Activated naive CD8-positive, alpha-beta T cell treated with anti-CD3 and anti-CD28 coated beads, Interleukin-2, amount 50 U/mL, for 16 hours (primary cell): ENCODE data around the gene CDS2.
A peak's percentile ranks its signal among the peaks of the same experiment; 100 is the strongest.

ENCODE experiments used
- DNase-seq: peaks from one replicate; pipeline ENCODE4 v3.0.0-alpha.2; 2020; ENCODE audit warnings: low read depth, low spot score

CDS2 gene

DNA sequence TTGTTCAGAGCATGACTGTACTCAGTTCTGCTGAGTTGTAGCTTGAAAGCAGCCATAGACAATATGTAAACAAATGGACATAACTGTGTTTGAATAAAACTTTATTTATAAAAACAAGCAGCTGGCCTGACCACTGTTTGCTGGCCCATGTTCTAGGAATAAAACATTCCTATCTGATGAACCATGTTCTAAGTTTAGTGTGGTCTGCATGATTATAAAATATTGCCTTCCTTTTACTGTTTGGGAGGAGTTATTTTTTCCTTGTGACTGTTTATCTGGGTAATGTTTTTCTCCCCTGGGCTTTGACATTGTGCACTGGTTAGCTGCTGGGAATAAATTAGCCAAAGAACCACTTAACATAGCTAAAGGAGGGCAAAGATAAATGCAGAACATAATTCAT, 55.1 kb downstream of the CDS2 start:
- DNase-seq: no peak

DNA sequence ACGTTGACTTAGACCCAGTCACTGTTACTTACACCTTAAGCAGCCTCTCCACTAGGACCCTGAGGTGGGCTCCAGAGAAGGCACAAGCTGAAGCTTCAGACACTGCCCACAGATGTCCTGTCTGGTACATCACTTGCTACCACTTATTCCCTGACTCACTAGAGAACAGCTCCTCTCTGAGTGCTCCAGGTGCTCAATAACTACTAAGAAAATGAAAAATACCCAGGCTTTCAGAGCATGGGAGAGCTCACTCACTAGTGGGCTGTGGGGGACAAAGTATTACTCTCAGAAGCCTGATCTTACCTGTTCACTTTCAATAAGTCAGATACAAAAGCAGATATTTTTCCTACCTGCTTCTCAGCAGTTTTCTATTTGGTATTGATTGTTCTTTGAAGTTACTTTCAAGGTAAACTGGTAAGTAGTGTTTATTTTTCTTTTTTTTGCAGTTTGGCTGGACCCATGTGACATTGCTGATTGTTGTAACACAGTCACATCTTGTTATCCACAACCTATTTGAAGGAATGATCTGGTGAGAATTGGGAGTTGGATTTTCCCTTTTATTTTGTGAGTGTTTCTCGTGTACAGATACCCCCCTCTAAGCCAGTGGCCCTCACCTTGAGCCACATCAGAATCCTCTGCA, 55.9 kb downstream of the CDS2 start:
- DNase-seq: no peak

DNA sequence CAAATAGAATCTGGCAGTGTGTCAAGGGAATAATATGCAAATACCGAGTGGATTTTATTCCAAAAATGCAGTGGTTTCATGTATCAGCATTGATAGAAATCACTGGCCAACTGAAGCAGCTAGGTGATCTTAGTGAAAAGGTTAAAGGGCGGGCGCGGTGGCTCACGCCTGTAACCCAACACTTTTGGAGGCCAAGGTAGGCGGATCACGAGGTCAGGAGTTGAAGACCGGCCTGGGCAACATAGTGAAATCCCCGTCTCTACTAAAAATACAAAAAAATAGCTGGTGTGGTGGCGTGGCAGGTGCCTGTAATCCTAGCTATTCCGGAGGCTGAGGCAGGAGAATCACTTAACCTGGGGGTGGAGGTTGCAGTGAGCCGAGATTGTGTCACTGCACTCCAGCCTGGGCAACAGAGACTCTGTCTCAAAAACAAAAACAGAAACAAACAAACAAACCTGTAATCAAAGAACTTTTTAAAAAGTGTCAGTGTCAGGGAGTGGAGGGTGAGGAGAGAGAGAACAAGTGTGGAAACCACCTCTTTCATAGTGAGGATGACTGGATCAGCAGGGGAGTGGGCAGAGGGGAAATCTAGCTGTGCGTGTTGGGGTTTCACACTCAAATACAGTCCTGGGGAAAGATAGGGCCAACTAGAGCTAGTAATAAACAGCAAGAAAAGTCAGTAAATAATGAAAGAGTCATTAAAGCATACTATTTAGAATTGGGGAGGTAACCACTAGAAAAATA, 57.1 kb downstream of the CDS2 start:
- no peak for DNase-seq

DNA sequence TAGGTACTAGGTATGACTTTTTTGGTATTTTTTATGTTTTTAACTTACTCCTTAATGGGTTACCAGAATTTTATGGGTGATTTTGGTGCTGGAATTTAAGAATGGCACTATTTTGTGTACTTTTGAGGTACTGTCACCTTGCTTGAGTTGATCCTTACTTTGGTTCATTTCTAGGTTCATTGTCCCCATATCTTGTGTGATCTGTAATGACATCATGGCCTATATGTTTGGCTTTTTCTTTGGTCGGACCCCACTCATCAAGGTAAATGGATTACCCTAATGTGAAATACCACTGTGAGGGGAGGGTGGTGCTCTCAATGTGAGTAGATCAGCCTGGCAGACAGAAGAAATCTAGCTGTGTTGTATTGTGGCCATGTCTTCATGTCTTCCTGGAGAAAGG, 57.9 kb downstream of the CDS2 start:
- DNase-seq: no peak

DNA sequence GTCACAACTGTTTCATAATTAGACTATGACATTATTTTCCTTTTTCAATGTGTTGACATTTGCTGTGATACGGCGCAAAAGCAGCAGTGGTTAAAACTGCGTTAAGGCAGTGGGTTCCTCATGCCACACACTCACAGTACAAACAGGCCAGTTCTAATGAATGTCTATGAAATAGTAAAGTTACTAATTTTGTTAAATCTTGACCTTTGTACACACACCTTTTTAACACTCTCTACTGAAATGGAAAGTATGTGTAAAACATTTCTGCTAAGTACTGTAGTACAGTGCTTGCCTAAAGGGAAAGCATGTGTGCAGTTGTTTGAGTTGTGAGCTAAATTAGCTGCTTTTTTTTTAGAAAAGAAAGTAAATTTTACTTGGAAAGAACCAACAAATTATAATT, 60.3 kb downstream of the CDS2 start:
- no peak for DNase-seq

DNA sequence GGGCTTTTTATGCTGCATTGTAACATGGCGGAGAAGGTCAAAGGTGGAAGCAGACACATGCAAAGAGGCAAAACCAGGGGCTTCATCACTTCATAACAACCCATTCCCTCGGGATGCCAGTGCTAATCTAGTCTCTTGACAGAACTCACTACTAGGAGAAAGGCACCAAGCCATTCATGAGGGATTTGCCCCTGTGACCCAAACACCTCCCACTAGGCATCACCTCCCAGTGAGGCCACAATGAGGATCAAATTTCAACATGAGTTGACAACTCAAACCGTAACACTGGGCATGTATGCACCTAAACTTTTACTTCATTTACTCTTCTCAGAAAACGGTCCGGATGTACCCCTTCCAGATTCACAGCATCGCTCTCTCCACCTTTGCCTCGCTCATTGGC, 61.9 kb downstream of the CDS2 start:
- no peak for DNase-seq

DNA sequence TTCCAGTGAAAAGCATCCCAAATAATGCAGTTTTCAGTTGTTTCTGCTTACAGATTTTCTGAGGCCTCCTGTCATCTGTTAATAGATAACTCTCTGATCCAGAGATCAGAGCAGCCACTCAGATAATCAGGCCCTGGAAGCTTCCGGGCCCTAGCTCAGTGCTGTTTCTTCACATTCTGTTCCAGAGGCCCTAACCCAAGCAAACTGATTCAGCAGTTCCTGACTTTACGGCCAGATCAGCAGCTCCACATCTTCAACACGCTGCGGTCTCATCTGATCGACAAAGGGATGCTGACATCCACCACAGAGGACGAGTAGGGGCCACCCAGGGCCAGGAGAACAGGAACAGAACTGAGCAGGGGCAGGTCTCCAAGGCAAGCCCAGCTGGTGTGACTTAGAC, 63.1 kb downstream of the CDS2 start:
- DNase-seq: no peak

DNA sequence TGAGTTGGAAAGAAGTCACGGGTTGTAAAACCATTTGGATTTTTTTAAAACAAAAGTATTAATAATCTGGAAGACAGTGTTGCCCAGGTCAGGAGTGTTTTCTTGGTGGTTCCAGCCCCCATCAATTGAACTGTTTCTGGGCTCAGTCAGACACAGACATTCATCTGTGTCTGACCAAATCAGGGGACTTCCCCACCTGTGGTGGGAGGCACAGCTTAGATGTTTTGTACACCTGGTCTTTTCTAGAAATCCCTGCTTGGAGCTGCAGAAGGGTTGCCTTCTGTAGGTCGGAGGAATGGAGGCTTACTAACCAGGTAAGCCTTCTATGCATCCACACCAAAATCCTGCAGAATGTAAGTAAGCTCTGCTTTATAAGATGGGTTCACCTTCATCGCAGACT, 63.6 kb downstream of the CDS2 start:
- DNase-seq: no peak

DNA sequence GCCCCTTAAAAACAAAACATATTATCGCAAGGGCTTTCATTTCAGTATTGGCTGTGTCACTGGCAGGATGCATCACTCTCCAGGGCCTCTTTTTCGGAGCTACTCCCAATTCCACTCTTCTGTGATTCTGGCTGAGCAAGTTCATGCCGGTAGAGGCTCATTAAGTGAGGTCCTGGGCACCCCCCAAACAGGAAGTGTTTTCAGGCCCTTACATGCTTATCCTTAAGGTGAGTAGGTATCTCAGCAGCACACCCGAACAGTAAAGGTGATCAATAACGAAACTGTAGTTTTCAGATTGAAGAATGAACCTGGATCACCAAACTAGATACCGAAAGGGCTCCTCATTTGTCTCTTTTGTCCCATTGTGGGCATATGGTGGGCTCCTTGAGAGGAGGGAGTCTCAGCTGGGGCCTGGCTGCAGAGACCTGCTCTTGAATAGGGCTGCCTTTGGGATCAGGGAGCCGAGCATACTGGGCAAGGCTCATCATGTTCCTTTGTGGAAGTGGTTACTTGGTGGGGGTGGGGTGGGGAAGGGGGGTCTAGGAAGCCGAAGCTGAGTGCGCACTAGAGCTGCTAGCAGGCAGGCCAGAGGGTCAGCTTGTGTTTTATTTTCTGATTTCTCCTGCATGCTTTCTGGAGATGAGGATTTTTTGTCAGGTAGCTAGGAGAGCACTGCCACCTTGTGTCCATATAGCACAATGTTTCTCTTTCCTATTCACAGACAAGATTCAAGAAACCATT, 65.2 kb downstream of the CDS2 start:
- no peak for DNase-seq

DNA sequence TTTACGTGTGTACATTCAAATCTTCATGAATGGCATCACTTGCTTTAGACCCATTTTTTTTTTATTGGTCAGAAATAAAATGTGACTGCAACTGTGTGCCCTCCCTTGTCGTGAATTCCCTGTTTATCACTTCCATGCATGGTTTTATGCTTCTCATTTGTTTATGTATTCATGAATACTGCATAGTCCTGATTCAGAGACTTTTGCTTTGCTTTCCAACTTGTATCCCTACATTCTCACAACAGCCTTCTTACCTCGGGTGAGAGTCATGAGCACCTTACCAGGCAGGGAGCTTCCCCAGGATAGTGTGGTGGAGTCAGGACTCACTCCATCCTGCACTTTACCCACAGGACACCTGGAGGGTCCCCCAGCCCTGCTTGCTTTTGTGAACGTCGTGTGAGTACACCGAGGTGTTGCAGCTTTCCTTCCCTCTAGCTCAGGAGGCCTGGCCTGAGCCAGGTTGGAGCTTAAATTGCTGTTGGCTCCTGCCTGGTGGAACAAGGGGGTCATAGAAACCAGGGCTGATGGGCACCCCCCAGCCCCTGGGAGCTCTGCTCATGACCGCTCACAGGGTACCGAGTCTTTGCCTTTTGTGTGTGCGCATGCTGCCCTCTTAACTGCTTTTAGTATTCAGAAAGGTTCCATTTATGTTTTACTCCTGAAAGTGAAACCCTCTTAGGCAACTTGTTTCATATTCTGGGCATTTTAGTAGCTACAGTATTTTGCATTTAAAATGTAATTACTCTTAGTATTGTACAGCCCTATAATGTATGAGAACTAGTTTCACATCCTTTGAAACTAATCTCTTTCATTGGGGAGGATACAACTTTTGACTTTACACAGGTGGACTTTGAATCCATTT, 66.0 kb downstream of the CDS2 start:
- no peak for DNase-seq

DNA sequence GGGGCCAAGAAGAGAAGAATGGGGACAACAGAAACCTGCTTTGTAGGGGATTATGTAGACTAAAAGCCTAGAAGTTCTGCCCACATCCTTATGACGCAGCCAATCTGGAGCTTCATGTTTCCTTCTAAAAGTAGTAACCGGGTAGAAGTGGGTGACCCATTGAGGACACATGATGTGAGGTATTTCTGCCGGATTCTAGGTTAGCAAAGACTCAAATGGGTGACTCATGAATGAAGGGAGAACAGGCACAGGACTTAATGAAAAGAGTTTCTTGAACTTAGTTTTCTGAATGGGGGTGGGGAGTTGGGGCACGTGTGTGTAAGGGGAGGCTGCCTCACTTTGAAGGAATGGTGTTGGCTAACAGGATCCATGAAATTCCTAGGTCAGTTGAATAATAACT, 68.8 kb downstream of the CDS2 start:
- no peak for DNase-seq

DNA sequence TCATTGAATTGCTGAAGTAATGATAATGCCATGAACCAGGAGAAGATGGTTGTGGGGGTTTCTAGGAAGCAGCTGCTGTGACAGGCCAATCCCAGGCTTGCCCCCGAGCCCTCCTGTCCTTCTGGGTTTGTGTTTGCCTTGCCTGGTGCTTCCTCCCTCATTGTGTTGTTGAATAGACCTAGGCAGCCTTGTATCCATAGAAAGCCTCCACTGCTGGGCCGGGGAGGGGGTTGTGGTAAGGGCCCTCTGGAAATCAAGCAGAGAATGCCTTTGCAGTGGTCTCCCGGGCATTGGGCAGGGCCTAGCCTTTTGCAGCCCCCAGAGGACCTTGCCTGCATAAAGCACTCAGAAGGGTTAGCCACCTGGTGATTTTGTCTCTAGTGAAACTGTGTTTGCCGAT, 69.3 kb downstream of the CDS2 start:
- DNase-seq: no peak

DNA sequence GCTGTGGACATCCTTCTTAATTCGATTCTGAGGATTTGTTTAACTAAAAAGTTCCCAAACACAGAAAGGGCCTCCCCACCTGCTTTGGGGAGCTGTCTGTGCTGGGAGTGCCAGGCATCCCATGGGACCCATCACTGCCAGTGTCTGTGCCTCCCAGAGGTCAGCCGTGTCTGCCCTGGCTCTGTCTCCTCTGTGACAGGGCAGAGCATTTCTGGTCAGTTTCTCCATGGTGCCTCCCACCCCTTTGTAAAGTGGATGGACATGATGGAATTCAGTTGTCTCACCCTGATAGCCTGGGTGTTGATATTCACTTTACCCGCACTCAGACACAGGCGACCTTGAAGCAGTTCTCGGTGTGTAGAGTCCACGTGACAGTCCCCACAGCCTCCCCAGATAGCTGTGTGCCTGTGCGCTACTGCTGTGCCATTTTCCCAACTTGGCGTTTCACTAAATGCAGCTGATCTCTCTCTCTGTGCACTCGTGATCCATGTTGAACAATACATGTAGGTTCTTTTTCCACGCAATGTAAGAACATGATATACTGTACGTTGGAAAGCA, 70.5 kb downstream of the CDS2 start:
- DNase-seq: no peak

DNA sequence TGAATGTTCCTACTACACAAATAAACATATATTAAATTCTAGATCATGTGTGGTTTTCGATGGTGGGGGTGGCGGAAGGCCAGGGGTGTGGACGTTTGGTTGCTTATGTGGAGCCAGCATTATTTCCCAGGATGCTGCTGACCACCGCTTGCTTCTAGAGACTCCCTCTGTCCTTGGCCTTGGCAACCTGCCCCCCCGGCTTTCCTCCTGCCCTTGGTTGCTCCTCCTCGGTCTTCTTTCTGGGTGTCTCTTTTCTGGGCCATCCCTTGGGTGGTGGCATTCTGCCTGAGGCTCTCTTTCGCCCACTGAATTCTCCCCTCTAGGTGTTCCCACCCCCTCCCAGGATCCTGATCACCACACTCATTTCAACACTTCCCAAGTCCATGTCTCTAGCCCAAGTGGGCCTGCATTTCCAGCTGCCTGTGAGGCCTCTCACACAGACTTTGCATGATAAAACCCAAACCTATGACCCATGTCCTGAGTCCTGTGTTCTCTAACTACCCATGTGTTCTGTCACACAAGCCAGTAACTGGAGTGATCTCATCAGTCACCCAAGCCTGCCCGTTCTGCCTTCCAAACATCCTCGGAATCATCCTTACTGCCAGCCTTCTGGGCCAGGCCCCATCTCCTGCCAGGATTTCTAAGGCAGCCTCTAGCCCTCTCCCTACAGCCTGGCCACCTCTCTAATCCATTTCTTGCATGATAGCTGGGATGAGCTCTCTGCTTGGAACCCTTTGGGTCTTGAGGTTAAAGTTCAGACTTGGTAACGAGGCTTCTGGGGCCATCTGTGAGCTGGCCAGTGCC, 71.2 kb downstream of the CDS2 start:
- no peak for DNase-seq

DNA sequence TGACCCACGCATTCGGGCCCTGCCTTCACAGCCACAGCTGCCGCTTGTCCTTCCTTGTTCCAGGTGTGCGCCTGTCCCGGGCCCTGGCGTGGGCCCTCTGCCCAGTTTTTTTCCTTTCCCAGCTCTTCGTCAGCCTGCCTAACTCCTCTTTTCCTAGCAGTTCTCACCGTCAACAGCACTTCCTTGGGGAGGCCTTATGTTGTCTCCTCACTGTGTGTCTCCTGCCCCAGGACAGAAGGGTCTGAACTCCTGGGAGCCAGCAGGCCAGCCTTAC, 71.8 kb downstream of the CDS2 start:
- no peak for DNase-seq

DNA sequence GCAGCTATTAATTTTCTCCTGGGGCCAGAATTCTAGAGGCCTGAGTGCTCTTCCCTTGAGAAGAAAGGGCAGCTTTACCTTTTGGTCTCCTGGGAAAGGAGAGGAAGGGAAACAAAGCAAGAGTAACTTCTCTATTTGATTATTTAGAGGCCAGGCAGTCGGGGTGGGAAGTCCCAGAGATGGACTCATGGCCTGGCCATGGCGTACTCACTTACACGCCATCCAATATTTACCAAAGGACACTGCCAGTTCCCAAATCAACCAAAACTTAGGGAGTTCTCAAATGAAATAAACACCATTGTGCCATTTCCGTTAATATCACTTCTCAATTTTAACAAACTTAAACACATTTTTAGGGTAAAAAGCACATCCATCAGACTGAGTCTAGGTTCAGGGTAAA, 76.6 kb downstream of the CDS2 start:
- DNase-seq: no peak

DNA sequence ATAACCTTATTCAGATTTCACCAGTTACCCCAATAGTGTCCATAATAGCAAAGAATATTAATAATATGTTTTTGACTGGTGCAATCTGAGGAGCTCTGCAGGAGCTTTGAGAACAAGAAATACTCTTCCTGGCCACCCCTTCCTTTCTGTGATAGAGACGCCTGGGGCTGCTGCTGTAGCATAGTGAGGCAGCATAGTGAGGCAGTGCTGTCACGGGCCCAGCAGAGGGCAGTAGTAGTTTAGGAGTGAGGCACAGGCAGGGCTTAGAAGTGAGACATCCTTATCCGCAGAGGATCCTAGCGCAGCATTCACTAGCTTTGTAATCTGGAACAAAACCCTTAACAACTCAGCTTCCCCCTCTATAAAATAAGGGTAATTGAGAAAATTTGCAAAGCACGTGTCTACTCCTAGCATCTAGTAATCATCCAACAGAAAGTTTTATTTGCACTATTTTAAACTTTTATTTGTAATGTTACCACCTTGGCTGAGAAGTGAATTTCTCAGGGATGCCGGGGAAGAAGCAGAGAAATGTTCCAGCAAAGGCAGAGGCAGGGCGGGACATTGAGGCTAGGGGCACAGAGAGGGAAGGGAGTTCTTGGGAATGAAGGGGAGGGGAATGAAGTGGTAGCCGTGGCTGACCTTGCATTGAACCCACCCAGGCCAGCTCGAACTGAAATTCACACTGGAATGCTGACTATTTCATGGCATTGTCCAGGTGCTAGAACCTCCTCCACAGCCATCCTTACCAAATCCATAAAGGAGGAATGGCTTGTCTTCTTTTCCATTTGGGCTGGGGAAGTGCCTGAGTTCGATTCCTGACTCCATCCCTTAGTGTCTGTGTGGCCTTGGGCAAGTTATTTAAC, 78.8 kb downstream of the CDS2 start:
- DNase-seq: peak; percentile 16

DNA sequence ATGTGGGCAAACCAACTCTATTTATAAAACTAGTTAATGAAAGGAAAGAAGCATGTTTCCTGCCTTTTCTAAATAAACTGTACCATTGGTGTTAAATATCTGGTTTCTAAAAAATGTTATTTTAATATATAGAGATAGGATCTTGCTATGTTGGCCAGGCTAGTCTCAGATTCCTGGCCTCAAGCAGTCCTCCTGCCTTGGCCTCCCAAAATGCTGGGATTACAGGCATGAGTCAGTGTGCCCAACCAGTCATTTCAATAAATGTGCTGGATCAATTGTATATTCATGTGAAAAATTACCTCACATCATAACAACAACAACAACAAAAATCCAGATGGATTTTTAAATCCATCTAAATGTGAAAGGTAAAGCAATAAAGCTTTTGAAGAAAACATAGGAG, 80.3 kb downstream of the CDS2 start:
- no peak for DNase-seq

DNA sequence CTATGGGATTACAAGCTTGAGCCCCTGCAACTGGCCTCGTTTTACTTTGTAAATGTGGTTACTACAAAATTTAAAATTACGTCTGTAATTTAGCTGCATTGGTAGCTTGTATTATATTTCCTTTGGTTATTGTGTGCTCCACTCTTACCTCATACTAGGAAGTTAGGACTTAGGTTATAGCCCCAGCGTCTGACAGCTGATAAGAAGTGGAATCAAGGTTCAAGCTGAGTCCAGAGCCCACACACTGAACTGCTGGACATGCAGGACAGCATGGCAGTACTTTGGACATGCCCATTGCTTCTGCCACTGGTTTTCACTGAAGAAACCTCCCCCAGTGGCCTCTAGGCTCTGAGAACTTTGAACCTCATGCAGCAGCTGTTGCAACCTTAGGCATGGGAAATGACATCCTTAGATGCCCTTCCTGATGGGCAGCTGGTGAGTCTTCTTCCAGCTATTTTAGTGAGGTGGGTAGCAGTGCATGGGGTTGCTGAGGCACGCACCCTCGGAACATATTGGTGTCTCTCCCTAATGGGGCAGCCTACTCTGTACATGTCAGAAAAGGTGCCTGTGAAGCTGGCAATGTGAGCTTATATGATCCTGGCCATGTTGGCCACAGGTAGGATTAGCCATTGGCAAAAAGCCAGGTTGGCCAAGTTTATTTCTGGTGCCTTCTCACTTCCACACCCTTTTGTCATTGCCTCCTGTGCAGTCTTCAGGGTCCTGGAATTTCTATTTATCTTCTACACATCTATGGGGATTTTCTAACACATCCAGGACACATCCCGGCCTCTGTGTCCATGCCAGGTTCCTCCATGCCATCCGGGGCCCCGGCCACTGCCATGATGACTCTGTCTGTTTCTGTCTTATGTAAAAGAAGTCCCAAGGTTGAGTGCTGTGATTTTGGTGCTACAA, 85.3 kb downstream of the CDS2 start:
- DNase-seq: no peak
